Tibial nerve (tissue), 4 donors: Measurements from ENCODE around the gene GAS2L1. TPM values are rescaled to one million over a fixed set of nuclear protein-coding genes. Genes with fewer than 3 reads are reported as not detected.
"Not testable (repeated sequence)": the region's sequence is repeated elsewhere in the genome, so short reads cannot be mapped to it uniquely, and the experiment has no call there.

Source experiments
- DNase-seq, 2 donors: peaks; one replicate each; pipeline ENCODE4 v3.0.0-alpha.2; 2019; ENCODE audit warnings: low spot score in 2 of 2
- H3K27ac ChIP-seq, 4 donors: fragments of 200-600 bp; sonication (generic) in 3 of 4; one replicate each; pipeline ENCODE4 v1.5.1; 2017 to 2019; ENCODE audit warnings: mild to moderate bottlenecking in 1 of 4
- H3K27me3 ChIP-seq, 2 donors: fragments of 200-600 bp; sonication (generic) in 1 of 2; one replicate each; pipeline versions ENCODE4 v1.5.1 to v1.6.0; 2017 to 2019
- H3K36me3 ChIP-seq, 3 donors: fragments of 200-600 bp; sonication (generic); one replicate each; pipeline ENCODE4 v1.5.1; 2018 to 2019
- H3K4me1 ChIP-seq, 4 donors: fragments of 200-600 bp; sonication (generic) in 3 of 4; one replicate each; pipeline ENCODE4 v1.5.1; 2017 to 2019
- H3K4me3 ChIP-seq, 4 donors: fragments of 200-600 bp; sonication (generic) in 3 of 4; one replicate each; pipeline ENCODE4 v1.5.1; 2017 to 2019; ENCODE audit warnings: mild to moderate bottlenecking in 1 of 4, moderate library complexity in 1 of 4
- H3K9me3 ChIP-seq, 4 donors: fragments of 200-600 bp; sonication (generic) in 3 of 4; one replicate each; pipeline ENCODE4 v1.5.1; 2017 to 2019
- CTCF ChIP-seq, 5 experiments: fragments of 200-600 bp in 3 of 5; fragments of 450-650 bp in 2 of 5; sonication (generic) in 3 of 5; IDR thresholded peaks; one replicate each; pipeline ENCODE4 v1.5.1; 2016 to 2019; ENCODE audit warnings: antibody characterized with exemption in 5 of 5, mild to moderate bottlenecking in 3 of 5, moderate library complexity in 2 of 5
- EP300 ChIP-seq, 2 donors: sonication (generic); formaldehyde crosslinking; IDR thresholded peaks; one replicate each; pipeline ENCODE4 v1.6.1; 2017; ENCODE audit warnings: antibody characterized with exemption in 2 of 2, mild to moderate bottlenecking in 1 of 2
- POLR2A ChIP-seq, 2 donors: fragments of 450-650 bp; IDR thresholded peaks; one replicate each; pipeline ENCODE4 v1.6.1; 2017; ENCODE audit warnings: antibody characterized with exemption in 2 of 2, mild to moderate bottlenecking in 2 of 2, moderate library complexity in 2 of 2
- WGBS, 2 donors: methylation state at CpG; one replicate each; pipeline ENCODE4 v1.1.5; 2018; 5-methylcytosine and 5-hydroxymethylcytosine counted together
- total RNA-seq, 4 donors: library from RNA; depleted of rRNA; stranded (reverse); fragments of >200 nt; gene quantifications; one replicate each; pipeline ENCODE4 v1.1.0, GENCODE V29; 2016

Gene GAS2L1
- total RNA-seq, 4 donors from 2014 or later: 30.3 to 43.5 (median 35.1) TPM

DNA sequence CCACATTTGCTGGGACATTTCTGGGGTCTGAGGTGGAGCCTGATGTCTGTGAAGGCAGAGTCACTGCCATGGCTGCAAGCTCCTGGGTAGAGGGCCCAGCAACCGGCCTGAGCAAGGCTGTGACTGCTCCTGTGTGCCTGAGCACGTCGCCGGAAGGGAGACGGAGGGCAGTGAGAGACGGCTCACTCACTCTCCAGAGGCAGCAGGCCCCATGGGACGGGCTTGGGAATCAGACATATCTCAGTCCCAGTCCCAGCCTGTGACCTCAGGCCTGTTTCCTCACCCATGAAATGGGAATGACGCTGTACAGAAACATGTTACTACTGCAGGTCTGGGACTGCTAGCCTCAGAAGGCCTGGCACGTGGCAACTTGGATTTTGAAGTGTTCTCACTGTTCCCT is 45.4 kb downstream of the GAS2L1 start:
- Histone ChIP-seq H3K9me3 (no peaks in the 10 kb centered on the region), H3K27ac (peak overlapping the region in 1 of 4 donors; percentile 73), H3K4me3 (no peak overlapping the region), H3K27me3 (no peaks in the 10 kb centered on the region), H3K4me1 (no peaks in the 10 kb centered on the region), H3K36me3 (peaks cover 3 to 100% (median 67%) of the 10 kb centered on the region in 3 donors)
- WGBS, 2 donors: 81 to 86% methylated on average over 8 to 9 of the region's 9 CpGs
- DNase-seq: no peak
- TF ChIP-seq CTCF (IDR thresholded peaks at IDR 0.05) (no peak), EP300 (IDR thresholded peaks at IDR 0.05) (no peak)

DNA sequence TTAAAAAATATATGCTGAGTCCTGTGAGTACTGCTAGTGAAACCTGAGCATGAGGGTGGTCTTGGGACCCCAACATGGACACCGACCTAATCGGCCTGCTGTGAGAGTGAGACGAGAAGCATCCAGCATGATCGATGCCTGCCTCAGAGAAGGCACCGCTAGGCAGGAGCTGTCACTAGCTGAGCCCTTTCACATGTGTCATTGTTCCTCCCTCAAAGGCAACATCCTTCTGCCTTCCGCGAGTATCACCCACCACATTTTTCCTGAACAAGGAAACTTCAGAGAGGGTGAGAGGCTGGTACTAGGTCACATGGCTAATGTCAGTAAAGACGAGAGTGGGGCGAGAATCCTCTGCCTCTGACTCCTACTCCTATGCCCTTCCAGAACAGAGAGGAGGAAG is 46.3 kb downstream of the GAS2L1 start:
- TF ChIP-seq CTCF (IDR thresholded peaks at IDR 0.05) (no peak), EP300 (IDR thresholded peaks at IDR 0.05) (peak in 1 of 2 donors; percentile 61), POLR2A (IDR thresholded peaks at IDR 0.05) (no peak)
- Histone ChIP-seq H3K9me3 (no peaks in the 10 kb centered on the region), H3K27ac (peak overlapping the region in 2 of 4 donors; percentile 50 to 73), H3K36me3 (peaks cover 3 to 100% (median 68%) of the 10 kb centered on the region in 3 donors), H3K27me3 (no peaks in the 10 kb centered on the region), H3K4me3 (no peak overlapping the region), H3K4me1 (no peaks in the 10 kb centered on the region)
- DNase-seq: no peak
- WGBS, 2 donors: 56 to 64% methylated on average over 9 of the region's 9 CpGs

- Histone ChIP-seq H3K4me1 (no peaks in the 10 kb centered on the region), H3K27ac (peak overlapping the region in 2 of 4 donors; percentile 50 to 73), H3K4me3 (no peak overlapping the region), H3K36me3 (peaks cover 3 to 100% (median 72%) of the 10 kb centered on the region in 3 donors), H3K9me3 (no peaks in the 10 kb centered on the region), H3K27me3 (no peaks in the 10 kb centered on the region)
- 71 to 81% methylated on average over 11 of the region's 11 CpGs for WGBS, 2 donors
- DNase-seq: no peak
- TF ChIP-seq POLR2A (IDR thresholded peaks at IDR 0.05) (no peak), EP300 (IDR thresholded peaks at IDR 0.05) (no peak), CTCF (IDR thresholded peaks at IDR 0.05) (no peak)
Observed at GRCh38 chr22:29353286-29353685, 46.8 kb downstream of the GAS2L1 start.

GRCh38 chr22:29353860-29354259 is 47.4 kb downstream of the GAS2L1 start:
- H3K27me3 ChIP-seq: no peaks in the 10 kb centered on the region
- WGBS, 2 donors: 64 to 82% methylated on average over 8 of the region's 8 CpGs
- no peaks in the 10 kb centered on the region for H3K4me1 ChIP-seq
- peak overlapping the region in 1 of 4 donors; percentile 73 for H3K27ac ChIP-seq
- no peak for TF ChIP-seq POLR2A (IDR thresholded peaks at IDR 0.05)
- no peak for TF ChIP-seq CTCF (IDR thresholded peaks at IDR 0.05)
- no peak for TF ChIP-seq EP300 (IDR thresholded peaks at IDR 0.05)
- peaks cover 3 to 100% (median 71%) of the 10 kb centered on the region in 3 donors for H3K36me3 ChIP-seq
- no peak for DNase-seq
- no peak overlapping the region for H3K4me3 ChIP-seq
- no peaks in the 10 kb centered on the region for H3K9me3 ChIP-seq

- 93 to 95% methylated on average over 12 of the region's 12 CpGs for WGBS, 2 donors
- H3K9me3 ChIP-seq, H3K27ac ChIP-seq, H3K4me3 ChIP-seq, H3K4me1 ChIP-seq, DNase-seq, H3K27me3 ChIP-seq: not testable (repeated sequence)
- H3K36me3 ChIP-seq: peaks cover 1 to 83% (median 54%) of the 10 kb centered on the region in 3 donors
Observed at GRCh38 chr22:29357193-29357890, 50.9 kb downstream of the GAS2L1 start.
